LNCaP clone FGC (cell line): ENCODE results near the gene MED9.

Experiments
- DNase-seq: peaks from one replicate; pipeline ENCODE4 v3.0.0-alpha.2; 2011; ENCODE audit warnings: low read depth
- H3K4me3 ChIP-seq: 2 replicates; pipeline ENCODE4 v1.5.1; 2011; ENCODE audit warnings: mild to moderate bottlenecking, low read depth, low read length, control low read depth
- CTCF ChIP-seq: IDR thresholded peaks from 2 replicates; pipeline ENCODE4 v1.5.1; 2012; ENCODE audit warnings: mild to moderate bottlenecking; ENCODE audit not compliant: control insufficient read depth, insufficient read depth; ENCODE audit errors: extremely low read depth

The MED9 gene

GRCh38 chr17:17523731-17524490 is 47.1 kb downstream of the MED9 start:
- no peak overlapping the region for H3K4me3 ChIP-seq
- no peak for DNase-seq
- TF ChIP-seq CTCF, result no peak

DNA sequence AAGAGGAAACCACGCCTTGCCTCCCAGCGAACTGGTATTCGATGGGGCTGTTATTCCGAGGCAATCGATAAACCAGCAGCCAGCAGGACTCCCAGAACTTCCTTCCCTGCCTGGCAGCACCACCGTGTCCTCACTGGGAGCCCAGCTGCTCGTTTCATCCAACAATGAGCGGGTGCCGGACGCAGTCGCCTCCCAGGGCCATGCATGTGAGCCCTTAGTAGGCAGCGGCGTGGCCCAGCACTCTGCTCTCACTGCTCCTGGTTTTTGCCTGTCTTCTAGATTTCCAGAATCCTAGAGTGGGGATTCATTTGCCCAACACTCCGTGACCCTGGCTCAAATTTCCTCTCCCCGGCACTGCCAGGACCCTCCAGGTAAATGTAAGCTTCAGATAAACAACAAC is 48.5 kb downstream of the MED9 start:
- DNase-seq, result no peak
- H3K4me3 ChIP-seq, result no peak overlapping the region
- no peak for TF ChIP-seq CTCF

DNA sequence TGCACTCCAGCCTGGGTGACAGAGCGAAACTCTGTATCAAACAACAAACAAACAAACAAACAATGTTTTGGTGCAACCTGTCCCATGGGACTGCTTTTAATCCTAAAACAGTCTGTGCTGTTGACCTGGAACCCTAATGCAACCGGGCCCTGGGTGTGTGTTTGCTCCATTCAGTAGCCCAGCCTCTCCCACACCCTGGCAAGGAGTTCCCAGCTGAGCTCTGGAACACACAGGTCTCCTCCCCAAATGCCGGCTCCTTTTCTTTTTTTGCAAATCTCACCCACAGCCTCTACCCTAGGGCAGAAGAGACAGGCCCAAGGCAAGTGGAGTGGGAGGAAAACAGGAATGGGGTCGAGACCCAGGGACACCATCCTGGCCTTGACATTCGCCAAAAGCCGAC is 49.2 kb downstream of the MED9 start:
- H3K4me3 ChIP-seq, result no peak overlapping the region
- no peak for TF ChIP-seq CTCF
- no peak for DNase-seq

DNA sequence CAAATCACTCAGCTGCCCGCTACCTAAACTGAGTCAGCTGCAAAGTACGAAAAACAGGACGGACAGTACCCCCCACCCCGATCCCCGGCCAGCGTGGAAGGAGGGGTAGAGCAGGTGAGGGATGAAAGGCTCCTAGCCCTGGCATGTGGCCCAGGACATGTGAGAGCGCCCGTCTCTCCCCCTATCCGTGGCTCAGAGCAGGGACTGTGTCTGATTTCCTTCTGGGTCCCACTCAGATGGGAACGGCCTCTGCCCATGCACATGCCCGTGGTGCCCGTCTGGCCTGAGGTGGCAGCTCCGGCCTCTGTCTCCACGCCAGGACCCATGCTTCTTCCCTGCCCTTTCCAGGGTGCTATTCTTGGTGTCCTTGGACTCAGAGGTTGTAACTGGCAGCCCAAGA is 49.6 kb downstream of the MED9 start:
- no peak for TF ChIP-seq CTCF
- DNase-seq, result no peak
- no peak overlapping the region for H3K4me3 ChIP-seq

GRCh38 chr17:17527534-17527933 is 50.7 kb downstream of the MED9 start:
- DNase-seq, result no peak
- H3K4me3 ChIP-seq, result no peak overlapping the region
- no peak for TF ChIP-seq CTCF

- no peak for TF ChIP-seq CTCF
- no peak overlapping the region for H3K4me3 ChIP-seq
- no peak for DNase-seq
These were observed 51.2 kb downstream of the MED9 start for GRCh38 chr17:17527956-17528500.
